CD4-positive, alpha-beta T cell treated with Interleukin-2 at 100 ng/mL for 4 hours (primary cell): ENCODE results near the gene ANOS1.
"Not testable (repeated sequence)": the region's sequence is repeated elsewhere in the genome, so short reads cannot be mapped to it uniquely, and the experiment has no call there.

Source experiments
- DNase-seq: peaks from one replicate; pipeline ENCODE4 v3.0.0-alpha.2; 2020; ENCODE audit warnings: low spot score

Gene ANOS1

DNA sequence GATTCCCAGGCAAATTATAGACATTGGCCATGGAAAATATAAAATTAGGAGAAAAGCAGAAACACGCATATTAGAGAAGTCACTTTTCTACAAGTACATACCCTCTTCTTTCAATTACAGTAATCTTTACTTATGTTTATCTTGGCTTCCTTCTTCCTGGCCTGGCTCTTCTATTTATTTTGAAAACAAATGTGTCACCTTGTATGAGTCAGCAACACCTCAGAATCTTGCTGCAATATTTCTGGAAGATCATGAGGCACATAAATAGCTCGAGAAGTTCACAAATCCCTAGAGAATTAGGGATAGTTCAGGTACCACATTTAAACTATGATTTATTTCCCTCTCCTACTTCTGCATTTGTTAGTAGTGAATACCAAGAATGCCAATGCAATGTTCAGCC lies 124.6 kb downstream of the ANOS1 start:
- DNase-seq = no peak

DNA sequence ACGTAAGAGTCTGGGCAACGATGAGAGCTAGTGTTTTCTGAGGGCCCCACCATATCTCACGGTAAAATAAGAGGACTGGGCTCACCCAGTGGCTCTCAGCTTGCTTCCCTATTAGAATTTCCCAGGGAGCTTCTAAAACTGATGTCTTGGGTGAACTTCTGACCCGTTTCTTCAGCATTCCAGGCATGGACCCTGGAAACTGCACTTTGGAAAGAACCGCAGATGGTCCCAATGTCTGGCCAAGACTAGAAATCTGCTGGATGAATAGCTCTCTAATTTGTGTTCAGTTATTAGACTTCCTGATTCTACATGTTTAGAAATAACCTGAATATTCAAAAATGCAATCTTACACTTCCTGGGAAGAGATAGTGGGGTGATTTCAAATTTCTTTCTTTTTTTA lies 127.8 kb downstream of the ANOS1 start:
- DNase-seq = no peak

DNA sequence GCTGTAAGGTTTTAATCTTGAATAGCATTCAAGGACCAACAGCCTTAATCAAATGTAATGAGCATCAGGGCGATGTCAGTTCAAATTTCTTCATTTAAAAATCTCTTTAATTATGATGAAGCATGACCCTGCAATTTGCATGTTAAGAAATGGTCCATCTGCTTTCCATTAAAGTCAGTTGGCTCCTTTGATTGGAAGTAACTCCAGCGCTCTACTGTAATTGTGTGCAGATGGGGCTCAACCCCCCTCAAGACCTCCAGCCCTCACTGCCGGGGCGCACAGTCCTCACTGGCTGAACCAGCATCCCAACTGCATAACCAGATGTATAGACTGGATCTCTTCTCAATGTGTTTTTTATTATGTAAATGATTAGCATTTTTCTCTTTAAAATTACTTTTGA lies 140.4 kb downstream of the ANOS1 start:
- no peak for DNase-seq

DNA sequence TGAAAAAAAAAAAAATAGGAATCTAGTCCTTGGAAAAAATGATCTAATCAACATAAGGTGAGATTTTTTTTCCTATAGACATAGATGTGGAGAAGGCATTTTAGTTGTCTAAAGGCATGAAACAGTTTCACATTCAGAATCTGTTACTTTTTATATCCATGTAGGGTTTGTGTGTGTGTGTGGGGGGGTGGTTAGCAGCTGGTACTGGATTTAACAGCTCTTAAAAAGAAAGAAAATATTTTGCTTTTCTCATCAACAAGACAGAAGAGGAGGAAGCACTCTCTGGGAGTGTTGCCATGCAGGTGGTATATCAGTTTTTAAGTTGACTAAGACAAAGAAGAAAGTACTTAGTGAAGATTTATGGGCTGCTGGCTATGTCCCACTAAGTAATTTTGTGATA lies 145.0 kb downstream of the ANOS1 start:
- no peak for DNase-seq

DNA sequence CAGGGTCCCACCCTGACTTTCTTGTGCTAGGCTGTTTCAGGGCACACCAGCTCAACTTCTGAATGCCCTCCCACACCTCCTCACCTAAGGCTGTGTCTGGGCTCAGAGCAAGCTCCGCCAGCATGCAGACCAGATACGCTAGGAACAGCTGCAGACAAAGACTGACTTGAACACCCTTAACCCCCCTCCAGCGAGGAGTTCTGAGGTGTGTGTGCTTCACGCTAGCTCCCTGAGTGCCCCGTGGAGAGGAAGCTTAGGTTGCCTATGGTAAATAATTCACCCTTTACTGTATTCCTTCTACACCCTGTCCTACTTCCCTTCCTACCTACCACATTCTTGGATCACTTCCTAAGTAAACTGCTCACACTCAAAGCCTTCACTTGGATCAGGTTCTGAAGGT lies 152.3 kb downstream of the ANOS1 start:
- DNase-seq = no peak

DNA sequence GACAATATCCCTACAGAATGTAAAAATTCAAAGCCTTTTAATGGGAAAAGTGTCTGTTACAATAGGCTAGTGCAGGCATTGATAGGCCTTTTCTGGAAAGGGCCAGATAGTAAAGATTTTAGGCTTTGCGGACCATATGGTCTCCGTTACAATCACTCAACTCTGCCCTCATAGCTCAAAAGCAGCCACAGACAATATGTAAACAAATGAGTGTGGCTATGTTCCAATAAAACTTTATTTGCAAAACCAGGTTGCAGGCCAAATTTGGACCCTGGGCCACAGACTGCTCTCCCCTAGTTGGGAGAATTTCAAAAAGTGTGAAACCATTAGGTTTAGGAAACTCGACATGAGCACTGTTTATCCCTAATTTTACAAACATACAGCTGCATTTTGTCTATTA lies 155.1 kb downstream of the ANOS1 start:
- no peak for DNase-seq

DNA sequence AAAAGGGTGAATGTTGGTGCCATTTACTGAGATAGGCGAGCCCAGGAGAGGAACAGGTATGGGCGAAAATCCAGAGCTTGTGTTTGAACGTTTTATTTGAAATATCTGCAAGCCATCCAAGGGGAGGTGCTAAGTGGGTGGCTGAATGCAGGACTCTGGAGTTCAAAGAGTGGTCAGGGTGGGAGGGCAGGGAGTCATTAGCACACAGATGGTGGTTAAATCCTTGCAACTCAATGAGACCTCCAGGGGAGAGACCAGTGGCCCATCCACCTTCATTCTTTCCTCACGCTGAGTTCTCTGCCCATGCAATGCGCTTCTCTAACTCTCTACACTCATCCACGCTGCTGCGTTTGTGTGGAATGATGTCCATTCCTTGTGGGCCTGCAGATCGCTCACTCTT lies 166.2 kb downstream of the ANOS1 start:
- DNase-seq = no peak

DNA sequence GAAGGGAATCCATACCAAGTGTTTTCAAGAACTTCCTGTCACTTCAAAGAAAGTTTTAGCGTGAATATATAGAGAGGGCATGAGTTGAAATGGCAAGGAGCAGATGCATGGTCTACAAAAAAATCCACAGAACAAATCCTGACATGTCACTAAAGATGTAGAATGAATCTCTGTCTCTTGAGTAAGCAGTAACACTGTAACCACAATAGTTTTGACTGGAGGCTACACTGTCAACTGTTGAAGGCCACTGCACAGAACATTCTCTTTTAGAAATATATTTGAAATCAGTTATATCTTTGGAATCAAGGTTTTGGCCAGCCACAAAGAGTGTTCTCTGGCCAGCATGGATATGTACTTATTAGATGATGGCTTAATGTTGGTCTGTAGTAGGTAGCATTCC lies 183.5 kb downstream of the ANOS1 start:
- DNase-seq = no peak

DNA sequence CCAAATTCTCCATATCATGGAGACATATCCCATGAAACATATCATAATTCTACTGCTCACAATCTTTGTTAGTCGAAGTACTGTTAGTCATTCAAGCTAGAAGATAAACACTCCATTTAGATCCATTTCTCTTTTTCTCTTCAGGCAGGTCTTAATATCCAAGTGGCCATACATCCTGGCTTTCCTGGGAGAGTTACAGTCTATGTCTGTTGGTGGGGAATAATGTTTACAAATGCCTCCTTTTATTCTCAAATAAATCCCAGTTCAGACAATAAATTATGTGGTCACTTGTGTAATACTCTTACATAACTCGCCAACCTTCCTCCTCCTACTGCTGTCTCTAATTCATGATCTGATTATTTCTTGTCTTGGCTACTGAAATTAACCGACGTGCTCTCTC lies 185.2 kb downstream of the ANOS1 start:
- DNase-seq = no peak

DNA sequence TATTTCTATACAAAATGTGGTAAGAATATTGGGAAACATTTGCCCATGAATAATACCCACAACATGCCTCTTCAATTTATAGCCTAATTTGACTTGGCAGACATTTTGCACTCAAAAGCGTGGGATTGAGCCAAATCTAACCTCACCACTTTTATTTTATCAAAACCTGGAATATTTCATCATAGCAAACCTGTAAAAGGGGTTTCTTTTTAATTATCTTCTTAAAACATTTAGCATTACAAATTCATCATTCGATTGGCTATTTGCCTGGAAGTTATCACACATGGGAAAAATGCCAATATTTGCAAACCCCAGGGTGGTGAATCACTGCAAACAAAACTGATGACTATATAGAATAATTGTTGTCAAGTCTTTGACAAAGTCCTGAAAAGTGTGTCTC lies 211.1 kb downstream of the ANOS1 start:
- no peak for DNase-seq

DNA sequence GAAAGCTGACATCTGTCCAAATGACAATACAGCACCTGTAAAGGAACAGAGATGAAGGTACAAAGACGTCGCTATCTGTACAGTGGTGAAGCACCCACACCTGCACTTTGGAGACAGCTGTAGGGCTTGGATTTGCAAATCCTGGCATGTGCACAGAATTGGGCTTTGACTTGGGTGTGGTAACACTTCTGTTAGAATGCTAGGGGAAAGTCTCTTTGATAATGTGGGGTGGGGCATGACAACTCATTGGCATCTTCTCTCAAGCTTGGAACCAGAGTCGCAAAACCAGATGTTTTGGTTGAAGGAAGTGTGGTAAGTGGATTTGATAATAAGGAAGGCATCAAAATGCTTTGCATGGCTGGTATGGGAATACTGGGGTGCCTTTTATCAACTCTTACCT lies 211.8 kb downstream of the ANOS1 start:
- DNase-seq = no peak

DNA sequence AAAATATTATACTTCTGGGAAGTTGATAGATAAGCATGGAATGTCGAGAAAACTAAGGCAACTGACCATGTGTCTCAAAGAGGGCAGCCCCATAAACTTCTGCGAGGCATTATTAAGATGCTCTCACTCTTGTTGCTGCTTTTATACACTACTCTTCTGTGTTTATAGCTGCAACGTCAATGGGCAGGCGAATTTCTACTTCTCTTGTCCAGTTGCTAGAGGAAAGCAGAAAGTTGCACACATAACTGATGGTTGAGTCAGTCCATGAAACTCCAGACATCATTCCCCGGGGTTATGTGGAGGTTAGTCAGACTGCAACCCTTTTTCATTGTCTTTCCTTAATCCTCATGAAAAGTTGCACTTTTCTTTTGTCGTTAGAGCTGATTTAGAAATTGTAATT lies 227.5 kb downstream of the ANOS1 start:
- no peak for DNase-seq

DNA sequence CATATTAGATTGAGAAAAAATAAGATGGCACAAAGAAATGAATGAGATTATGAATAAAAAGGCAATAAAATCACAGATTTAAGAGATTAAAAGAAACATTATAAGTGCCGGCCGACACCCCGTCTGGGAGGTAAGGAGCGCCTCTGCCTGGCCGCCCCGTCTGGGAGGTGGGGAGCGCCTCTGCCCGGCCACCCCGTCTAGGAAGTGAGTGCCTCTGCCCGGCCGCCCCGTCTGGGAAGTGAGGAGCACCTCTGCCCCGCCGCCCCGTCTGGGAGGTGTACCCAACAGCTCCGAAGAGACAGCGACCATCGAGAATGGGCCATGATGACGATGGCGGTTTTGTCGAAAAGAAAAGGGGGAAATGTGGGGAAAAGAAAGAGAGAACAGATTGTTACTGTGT lies 229.8 kb downstream of the ANOS1 start:
- not testable (repeated sequence) for DNase-seq

DNA sequence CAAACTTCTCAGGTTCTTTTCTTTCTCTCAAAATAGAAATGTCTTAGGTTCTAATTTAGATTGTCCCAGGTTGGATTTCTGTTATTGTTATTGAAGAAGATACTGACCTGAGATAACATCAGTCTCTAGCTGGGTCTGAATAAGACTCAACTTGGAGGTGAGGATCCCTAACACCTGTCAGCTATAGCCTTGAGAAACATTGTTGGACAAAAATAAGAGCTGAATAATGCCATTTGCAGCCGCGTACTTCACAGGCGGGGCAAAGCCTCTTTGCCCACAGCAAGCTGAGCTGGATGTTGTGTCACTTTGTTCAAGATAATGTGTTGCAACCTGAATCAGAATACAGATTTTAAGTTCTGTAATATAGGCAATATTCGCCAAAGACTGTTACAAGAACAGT lies 231.7 kb downstream of the ANOS1 start:
- DNase-seq = no peak

DNA sequence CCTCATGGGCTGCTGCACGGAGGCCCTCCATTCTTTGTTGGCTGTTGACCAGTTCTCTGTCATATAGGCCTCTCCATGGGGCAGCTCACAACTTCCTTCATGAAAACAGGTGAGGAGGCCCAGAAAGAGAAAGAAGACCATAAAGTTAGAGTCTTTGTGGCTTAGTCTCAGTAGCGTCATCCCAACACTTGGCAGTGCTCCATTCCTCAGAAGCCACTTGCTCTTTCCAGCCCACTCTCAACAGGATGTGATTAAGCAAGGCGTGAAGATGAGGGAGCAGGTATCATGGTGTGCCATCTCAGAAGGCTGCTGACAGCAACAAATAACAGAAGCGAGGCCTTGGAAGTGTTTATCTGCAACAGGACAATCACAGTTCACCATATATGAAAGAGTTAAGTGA lies 236.9 kb downstream of the ANOS1 start:
- DNase-seq = not testable (repeated sequence)

DNA sequence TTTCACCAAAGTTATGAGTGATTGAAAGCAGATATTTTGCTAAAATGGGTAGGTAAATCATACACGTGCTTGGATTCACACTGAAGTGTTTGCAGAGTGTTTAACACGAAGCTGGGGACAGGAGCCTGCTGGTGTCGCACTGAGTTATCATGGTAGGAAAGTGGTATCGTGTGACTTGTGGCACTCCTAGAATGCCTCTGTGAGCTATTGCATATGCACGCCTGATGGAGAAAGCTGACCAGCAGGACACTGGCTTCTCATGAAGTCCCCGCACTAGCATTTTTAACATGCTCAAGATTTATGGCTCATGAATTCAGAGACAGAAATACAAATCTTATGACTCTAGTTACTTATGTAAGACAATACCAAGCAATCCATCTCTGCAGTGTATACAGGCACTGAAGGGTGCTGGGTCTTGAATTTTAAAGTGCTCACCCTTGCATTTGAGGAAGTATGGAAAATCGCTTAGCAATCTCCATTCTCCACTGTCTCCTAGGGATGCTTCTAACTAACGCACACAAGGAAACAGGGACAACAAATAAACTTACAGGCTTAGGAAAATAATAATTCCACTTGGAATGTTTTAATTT lies 247.5 kb downstream of the ANOS1 start:
- no peak for DNase-seq
